ENCODE results near the gene NOL4L. TPM values are rescaled to one million over a fixed set of nuclear protein-coding genes. Genes with fewer than 3 reads are reported as not detected.

Gene NOL4L
- polyA plus RNA-seq, 2 of the 4 experiments (the other 2 are of a cell fraction) = 9.5 to 11.8 TPM

DNA sequence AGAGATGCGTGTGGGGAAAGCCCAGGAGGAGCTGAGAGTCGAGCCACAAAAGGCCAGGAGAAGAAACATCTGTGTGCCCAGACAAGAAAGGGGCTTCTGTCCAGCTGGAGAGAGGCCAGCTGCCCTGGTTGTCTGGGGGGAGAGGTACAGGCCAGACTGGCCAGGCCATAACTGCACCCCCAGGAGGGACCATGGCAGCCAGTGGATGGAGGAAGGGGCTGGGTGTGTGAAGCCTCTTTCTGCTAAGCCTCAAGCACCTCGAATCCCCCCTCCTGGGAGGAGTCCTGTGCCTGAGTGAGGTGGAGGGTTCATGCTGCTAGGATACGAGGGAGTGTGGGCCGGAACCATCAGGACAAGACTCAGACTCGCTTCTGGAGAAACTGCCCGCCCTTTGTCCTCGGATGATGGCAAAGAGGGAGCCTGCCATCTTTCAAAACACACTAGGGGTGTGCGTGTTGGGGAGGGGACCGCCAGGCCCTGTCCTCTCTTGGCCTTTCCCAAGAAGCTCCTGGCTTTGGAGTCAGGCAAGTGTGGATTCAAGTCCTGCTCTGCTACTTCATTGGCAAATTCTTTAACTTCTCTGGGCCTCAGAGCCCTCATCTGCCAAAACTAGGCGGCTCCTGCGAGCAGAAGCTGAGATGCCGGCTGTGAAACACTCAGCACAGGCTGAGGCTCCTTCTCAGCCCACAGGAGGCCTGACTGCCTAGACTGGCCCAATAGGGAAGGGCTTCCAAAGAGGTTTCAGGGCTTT, 136.7 kb downstream of the NOL4L start:
- Histone ChIP-seq H3K27ac (no peak overlapping the region), H3K4me3 (no peak overlapping the region), H3K4me1 (no peaks in the 10 kb centered on the region), H3K4me2 (no peak overlapping the region), H3K9me3 (no peaks in the 10 kb centered on the region)
- WGBS (ENCODE audit: missing lambda C conversion rate) = 92% methylated on average over 13 of the region's 13 CpGs
- no peak for DNase-seq (ENCODE audit: low read depth in 1 of 2, low spot score in 1 of 2)
- TF ChIP-seq, protein P1, sequence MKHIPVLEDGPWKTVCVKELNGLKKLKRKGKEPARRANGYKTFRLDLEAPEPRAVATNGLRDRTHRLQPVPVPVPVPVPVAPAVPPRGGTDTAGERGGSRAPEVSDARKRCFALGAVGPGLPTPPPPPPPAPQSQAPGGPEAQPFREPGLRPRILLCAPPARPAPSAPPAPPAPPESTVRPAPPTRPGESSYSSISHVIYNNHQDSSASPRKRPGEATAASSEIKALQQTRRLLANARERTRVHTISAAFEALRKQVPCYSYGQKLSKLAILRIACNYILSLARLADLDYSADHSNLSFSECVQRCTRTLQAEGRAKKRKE (CRISPR knock-in tag; IDR thresholded peaks at IDR 0.05; ENCODE audit: low read depth) = no peak
- TF ChIP-seq JUN (IDR thresholded peaks at IDR 0.05) (no peak), ZC3H11A (IDR thresholded peaks at IDR 0.05) (no peak), ZFP36 (IDR thresholded peaks at IDR 0.05; ENCODE audit: borderline replicate concordance, partially characterized antibody) (no peak), NPAS2 (CRISPR knock-in tag; IDR thresholded peaks at IDR 0.05; ENCODE audit: borderline replicate concordance) (no peak), JUNB (IDR thresholded peaks at IDR 0.05) (no peak), CBX2 (IDR thresholded peaks at IDR 0.05; ENCODE audit: borderline replicate concordance, low read depth) (no peak), KDM1A (IDR thresholded peaks at IDR 0.05; ENCODE audit: low read depth) (no peak), RNF2 (IDR thresholded peaks at IDR 0.05; ENCODE audit: borderline replicate concordance, low read depth) (no peak), HOXB5 (CRISPR knock-in tag; IDR thresholded peaks at IDR 0.05) (no peak), FOSB (CRISPR knock-in tag; IDR thresholded peaks at IDR 0.05) (no peak)
- FAIRE-seq = no peak
- ATAC-seq = no peak
- ChIA-PET POLR2A (interaction anchor here (0.6 kb wide), 1 partner anchor 59 kb away, joined by 3 read pairs; no protein-coding TSS in a partner anchor), CTCF (interaction anchor here (0.7 to 11.0 kb wide), 3 partner anchors 7 to 38 kb away, joined by 3 to 82 read pairs (median 3); no protein-coding TSS in a partner anchor)

DNA sequence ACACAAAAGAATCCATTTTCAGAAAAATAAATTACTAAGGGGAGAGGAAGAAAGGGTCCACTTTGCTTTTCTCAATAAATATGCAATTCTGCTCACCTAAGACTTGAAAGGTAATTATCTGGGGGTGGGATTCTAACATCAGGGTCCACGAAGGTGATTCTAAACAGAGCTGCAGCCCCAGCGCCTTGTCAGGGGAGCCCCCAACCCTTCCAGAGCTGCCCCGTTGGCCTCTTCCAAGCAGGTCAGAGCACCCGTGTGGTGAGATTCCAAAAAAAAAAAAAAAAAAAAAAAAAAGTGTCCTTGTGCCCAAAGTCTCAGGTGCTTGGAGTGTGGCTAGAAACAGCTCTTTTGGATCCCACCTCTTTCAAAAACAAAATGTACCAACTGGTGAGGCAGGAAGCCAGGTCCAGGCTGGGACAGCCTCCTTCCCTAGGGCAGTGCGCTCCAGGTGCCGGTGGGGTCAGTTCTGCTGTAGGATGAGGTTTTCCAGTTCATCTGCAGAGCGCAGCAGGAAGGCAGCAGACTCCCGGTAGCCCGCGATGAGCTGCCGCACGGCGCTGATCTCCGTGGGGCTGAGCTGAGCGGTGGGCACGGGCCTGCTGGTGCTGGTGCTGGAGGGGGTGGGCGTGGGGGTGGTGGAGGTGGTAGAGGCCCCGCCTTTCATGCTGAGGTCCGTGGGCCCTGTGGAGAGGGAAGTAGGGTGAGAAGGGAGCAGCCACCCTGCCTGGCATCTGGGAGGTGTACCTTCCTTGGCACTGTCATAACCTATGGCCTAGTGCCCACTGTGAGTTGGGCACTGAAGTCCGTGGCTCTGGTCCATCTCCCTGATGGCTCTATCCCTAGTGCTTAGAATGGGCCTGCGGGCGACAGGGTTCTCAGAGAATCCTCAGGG, 137.8 kb downstream of the NOL4L start:
- Histone ChIP-seq H3K4me2 (no peak overlapping the region), H3K27ac (no peak overlapping the region), H3K4me3 (no peak overlapping the region), H3K4me1 (peaks cover 5% of the 10 kb centered on the region; the same call in 1 of the 3 replicates), H3K9me3 (no peaks in the 10 kb centered on the region)
- CTCF ChIA-PET = interaction anchor here (1.2 to 11.0 kb wide), 3 partner anchors 8 to 39 kb away, joined by 3 to 82 read pairs (median 4); no protein-coding TSS in a partner anchor
- FAIRE-seq (no peak), ATAC-seq (no peak), DNase-seq (ENCODE audit: low read depth in 1 of 2, low spot score in 1 of 2) (no peak)
- POLR2A ChIA-PET = no interaction called here
- 90% methylated on average over 17 of the region's 22 CpGs for WGBS (ENCODE audit: missing lambda C conversion rate)
- TF ChIP-seq CBX8 (IDR thresholded peaks at IDR 0.05) = no peak
- no peak for TF ChIP-seq RARB (CRISPR knock-in tag; IDR thresholded peaks at IDR 0.05)
- no peak for TF ChIP-seq KDM5A (IDR thresholded peaks at IDR 0.05)
- TF ChIP-seq POLR2AphosphoS2 (conservative IDR thresholded peaks at IDR 0.05; ENCODE audit: low read length) = no peak
- TF ChIP-seq CHD2 (IDR thresholded peaks at IDR 0.05; ENCODE audit: low read length, partially characterized antibody) = no peak
- TF ChIP-seq HOXB5 (CRISPR knock-in tag; IDR thresholded peaks at IDR 0.05) = no peak
- TF ChIP-seq TP53 (CRISPR knock-in tag; IDR thresholded peaks at IDR 0.05) = no peak
- no peak for TF ChIP-seq SREBF2 (IDR thresholded peaks at IDR 0.05)
- TF ChIP-seq ZSCAN20 (CRISPR knock-in tag; IDR thresholded peaks at IDR 0.05) = no peak
- TF ChIP-seq HOXB13 (CRISPR knock-in tag; IDR thresholded peaks at IDR 0.05; ENCODE audit: low read depth) = no peak
